SK-N-SH treated with all-trans-retinoic acid at 6 μM for 48 hours (cell line): ENCODE measurements around the gene DDOST.

Source experiments
- ESRRG ChIP-seq: fragments of 250-450 bp; sonication (Bioruptor Pico); IDR thresholded peaks from 2 replicates; pipeline ENCODE4 v1.6.1; 2021; ENCODE audit warnings: mild to moderate bottlenecking
- RARB ChIP-seq: fragments of 250-450 bp; sonication (Bioruptor Pico); IDR thresholded peaks from 2 replicates; pipeline ENCODE4 v1.8.0; 2021; ENCODE audit warnings: mild to moderate bottlenecking, moderate library complexity

DNA sequence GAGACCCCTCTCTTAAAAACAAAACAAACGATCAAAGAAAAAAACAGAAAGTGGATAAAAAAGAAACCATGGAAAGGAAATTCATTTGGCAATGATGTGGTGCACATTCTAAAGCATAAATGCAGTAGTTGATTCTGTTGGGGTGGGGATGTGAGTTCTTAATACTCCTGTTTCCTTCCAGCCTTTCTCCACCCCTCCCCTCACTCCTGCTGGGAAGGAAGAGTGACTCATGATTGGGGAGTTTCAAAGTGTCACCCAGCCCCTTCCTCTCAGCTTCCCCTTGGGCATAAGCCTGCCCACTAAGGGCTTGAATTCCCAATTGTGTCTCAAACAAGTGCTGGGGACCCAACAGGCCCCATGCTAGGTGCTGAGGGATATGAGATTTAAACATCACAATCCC, 34.6 kb downstream of the DDOST start:
- TF ChIP-seq ESRRG (CRISPR knock-in tag) (no peak), RARB (CRISPR knock-in tag) (no peak)
